ENCODE measurements around the gene BBS1.
A peak's percentile ranks its signal among the peaks of the same experiment; 100 is the strongest.

BBS1 gene

DNA sequence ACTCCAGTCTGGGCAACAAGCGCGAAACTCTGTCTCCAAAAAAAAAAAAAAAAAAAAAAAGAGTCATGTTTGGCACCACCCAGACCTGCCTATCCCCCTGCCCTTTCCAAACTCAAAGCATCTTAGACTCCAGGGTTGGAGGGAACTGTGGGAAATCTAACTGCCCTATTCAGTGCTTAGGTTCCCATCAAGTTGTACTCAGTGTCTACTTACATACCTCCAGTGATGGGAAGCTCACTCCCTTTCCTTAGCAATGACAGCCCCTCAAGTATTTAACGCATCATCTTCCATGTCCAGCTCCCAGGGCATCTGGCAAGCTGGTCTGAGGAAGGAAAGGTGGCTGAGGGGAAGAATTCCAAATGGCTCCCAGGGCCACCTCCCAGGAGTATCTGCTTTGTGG, 39.3 kb downstream of the BBS1 start:
- no peak for DNase-seq (ENCODE audit: low read depth)

DNA sequence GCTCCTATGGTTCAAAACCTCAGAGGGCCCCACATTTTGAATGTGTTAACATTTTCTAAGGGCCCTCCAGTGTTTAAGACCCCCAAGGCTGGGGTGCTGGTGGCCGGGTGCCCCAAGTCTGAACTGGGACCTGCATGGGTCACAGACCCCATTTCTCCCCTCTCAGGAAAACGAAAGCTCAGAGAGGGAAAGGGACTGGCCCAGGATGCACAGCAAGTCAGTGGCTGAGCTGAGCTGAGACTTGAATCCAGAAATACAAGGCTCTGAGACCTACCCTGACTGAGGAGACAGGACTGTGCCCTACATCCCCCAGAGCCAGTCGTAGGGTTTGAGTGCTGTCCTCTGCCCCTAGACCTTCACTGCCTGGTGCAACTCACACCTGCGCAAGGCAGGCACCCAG, 40.5 kb downstream of the BBS1 start:
- no peak for DNase-seq (ENCODE audit: low read depth)

DNA sequence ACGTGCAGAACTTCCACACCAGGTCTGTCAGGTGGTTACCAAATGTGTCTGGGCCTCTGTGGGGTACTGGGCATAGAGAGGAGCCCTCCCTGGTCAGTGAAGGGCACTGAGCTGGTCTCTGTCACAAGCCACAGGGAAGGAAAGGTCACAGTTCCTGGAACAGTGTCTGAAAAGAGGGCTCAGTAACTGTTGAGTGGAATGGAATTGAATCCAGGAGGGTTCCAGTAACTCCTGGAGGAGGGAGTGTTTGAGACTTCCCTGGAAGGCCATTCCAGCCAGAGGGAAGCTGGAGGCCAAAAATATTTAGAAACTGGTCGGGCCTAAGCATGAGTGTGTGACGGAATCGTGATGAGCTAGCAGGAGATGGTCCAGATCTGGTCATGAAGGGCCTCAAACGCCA, 44.2 kb downstream of the BBS1 start:
- DNase-seq (ENCODE audit: low read depth), result no peak

DNA sequence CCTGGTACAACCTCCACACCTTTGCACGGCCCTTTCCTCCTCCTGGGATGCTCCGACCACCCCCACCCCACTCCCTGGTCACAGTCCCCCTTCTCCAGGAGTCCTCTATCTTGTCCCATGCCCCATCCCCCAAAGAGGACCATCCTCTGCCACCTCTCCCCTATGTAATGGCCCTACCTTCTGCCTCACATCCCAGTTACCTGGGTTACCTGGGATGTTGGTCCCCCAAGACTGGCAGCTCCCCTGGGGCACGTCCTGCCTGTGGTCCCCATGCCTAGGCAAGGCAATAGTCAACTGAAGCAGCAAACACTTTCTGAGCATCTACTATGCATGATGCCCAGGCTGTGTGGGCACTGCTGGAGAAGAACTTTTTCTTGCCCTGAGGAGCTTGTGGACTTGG, 45.0 kb downstream of the BBS1 start:
- DNase-seq (ENCODE audit: low read depth), result no peak

DNA sequence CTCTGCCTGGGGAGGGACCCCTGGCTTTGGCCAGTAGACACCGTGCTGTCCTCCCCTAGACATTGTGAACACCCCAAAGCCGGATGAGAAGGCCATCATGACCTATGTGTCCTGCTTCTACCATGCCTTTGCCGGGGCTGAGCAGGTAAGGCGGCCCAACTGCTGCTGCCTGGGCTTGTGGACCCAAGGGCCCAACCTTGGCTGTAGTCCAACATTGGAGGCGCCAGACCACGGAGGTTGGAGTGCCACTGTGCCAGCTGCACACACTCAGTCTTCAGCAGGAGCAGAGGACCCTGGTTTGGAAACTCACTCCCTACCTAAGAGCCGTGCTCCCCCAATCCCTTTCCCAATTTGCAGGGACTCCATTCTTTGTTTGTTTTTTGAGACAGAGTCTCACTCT, 45.7 kb downstream of the BBS1 start:
- DNase-seq (ENCODE audit: low read depth), result no peak

DNA sequence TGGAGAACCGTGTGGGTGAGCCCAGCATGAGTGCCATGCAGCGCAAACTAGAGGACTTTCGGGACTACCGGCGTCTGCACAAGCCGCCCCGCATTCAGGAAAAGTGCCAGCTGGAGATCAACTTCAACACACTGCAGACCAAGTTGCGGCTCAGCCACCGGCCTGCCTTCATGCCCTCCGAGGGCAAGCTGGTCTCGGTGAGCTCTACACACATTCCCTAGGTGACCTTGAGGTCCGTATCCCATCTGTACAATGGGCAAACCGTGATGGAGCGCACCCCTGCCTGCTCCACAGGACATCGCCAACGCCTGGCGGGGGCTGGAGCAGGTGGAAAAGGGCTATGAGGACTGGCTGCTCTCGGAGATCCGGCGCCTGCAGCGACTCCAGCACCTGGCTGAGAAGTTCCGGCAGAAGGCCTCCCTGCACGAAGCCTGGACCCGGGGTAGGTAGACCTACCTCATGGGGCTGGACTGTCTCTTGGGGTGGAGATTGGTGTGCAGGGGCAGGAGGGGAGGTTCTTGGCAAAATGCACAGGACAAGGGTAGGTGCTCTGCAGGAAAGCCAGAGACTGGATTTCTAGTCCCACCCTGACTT, 47.4 kb downstream of the BBS1 start:
- no peak for DNase-seq (ENCODE audit: low read depth)

DNA sequence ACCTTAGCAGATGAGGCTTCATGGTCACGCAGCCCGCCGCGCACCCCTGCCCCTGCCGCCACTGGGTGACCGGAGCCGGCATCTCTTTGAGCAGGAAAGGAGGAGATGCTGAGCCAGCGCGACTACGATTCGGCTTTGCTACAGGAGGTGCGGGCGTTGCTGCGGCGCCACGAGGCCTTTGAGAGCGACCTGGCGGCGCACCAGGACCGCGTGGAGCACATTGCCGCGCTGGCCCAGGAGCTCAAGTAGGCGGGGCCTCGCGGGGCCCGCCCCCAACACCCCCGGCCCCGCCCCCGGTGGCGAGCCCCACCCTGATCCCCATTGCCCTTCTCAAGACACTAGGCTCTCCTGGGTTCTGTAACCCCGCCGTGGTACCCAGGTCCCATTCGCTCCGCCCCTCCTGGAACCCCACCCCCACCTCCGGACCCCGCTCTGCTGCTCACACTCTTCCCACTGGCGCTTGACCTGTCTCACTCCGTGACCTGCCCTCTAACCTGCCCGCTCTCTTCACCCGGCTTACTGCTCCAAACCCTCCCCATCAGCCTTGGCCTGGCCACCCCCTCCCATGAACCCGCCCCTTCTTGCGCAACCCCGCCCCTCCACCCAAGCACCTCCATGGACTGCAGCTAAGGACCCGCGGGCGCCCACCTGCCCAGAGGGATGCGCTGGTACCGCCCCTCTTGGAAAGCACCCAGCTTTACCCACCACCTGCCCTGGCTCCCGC, 48.9 kb downstream of the BBS1 start:
- no peak for DNase-seq (ENCODE audit: low read depth)

DNA sequence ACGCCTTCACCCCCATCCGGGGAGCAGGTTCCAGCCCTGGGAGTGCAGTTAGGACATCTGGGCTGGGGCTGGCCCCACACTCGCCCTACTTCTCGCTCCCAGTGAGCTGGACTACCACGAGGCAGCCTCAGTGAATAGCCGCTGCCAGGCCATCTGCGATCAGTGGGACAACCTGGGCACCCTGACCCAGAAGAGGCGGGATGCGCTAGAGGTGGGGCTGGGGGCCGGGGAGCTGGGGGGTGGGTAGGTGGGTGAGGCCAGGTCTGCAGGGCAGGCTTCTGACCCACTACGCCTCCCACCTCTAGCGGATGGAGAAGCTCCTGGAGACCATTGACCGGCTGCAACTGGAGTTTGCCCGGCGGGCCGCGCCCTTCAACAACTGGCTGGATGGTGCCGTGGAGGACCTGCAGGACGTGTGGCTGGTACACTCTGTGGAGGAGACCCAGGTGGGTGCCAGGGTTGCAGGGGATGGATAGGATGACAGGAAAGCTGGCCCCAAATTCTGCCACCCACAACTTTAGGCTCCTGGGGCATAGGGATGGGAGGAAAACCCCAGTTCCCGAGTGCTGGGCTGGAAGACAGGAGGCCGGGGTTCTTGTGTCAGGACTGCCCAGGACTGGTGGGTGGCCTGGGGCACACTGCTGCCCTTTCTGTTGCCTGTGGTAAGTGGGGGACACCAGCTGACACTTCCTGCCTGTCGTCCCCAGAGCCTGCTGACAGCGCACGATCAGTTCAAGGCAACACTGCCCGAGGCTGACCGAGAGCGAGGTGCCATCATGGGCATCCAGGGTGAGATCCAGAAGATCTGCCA, 49.6 kb downstream of the BBS1 start:
- DNase-seq (ENCODE audit: low read depth), result no peak

DNA sequence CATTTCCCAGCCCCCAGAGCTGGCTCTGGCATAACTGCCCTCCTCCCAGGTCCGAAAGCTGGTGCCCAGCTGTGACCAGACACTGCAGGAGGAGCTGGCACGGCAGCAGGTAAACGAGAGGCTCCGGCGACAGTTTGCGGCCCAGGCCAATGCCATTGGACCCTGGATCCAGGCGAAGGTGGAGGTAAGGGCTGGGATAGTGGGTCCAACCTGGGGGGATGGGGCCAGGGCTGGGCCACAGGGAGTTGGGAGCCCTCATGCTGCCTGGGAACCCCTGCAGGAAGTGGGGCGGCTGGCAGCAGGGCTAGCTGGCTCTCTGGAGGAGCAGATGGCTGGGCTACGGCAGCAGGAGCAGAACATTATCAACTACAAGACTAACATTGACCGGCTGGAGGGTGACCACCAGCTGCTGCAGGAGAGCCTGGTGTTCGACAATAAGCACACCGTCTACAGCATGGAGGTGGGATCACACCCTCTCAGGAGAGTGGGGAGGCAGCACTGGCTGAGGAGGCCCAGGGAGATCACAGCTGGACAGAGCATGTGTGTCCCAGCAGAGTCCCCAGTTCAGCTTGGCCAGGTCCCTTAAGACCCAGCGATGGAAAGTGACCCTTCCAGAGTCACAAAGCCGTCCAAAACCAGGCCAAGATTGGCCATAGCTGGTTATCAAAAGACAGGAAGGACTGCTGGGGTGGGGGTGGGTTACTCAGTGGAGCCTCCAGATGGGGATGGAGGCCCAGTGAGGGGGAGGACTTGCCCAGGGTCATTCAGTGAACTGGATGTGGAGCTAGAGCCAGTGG, 50.9 kb downstream of the BBS1 start:
- no peak for DNase-seq (ENCODE audit: low read depth)

DNA sequence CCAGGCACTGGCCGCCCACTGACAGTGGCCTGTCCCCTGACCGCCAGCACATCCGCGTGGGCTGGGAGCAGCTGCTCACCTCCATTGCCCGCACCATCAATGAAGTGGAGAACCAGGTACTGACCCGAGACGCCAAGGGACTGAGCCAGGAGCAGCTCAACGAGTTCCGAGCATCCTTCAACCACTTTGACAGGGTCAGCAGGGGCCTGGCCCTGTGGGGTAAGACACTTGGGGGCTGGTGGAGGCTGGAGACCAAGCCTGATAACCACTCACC, 51.5 kb downstream of the BBS1 start:
- no peak for DNase-seq (ENCODE audit: low read depth)

DNA sequence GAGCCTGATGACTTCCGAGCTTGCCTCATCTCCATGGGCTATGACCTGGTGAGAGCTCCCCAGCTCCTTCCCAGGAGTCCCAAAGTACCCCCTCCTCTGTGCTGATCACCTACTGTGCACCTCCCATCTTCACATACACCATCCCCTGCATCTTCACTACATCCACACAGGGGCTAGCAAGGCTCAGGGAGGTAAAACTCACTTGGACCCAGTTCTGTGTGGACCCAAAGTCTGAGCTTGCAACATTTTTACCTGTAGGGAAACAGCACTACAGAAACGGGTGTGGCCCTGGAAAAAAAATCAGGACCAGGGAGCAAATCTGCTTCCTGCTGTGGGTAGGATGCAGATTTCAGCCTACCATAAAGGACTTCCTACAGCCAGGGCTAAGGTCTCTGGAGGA, 51.8 kb downstream of the BBS1 start:
- no peak for DNase-seq (ENCODE audit: low read depth)

DNA sequence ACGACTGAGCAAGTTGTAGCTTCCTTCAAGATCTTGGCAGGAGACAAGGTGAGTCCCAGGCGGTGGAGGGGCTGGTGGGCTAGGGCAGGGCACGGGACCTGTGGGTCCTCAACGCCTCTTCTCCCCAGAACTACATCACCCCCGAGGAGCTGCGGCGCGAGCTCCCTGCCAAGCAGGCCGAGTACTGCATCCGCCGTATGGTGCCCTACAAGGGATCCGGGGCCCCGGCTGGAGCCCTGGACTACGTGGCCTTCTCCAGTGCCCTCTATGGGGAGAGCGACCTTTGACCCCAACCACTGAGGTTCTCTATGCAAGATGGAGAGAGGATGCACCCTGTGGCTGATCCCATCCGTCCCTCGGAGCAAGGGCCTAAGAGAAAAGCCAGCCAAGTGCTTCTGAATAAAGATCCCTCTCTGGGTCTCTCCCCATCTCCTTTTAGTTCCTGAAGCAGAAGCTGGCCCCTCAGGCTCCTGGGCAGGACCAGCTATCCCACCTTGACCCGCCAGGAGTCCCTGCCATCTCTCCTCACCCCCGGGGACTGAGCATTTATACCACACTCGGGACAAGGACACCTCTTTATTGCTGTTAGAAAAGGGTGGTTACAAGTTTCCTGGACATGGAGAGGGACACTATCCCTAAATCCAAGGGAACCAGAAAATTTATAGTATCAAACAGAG, 52.6 kb downstream of the BBS1 start:
- no peak for DNase-seq (ENCODE audit: low read depth)

DNA sequence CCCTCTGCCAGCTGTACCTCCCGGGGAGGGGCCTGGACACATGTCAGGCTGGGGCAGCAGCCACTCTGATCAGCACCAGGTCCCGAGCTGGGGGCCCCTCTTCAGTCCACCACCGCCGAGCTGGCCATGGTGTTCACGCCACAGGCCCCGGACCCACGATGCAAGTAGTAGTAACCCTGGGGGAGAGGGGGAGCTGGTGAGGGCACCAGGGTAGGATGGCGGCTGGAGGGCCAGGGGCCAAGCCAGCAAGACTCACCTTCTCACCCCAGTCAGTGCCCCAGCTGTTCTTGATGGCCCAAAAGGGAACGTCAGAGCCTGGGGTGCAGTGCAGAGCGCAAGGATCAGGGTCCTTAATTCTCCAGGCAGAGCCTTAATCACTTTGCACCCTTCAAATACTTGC, 53.4 kb downstream of the BBS1 start:
- no peak for DNase-seq (ENCODE audit: low read depth)

DNA sequence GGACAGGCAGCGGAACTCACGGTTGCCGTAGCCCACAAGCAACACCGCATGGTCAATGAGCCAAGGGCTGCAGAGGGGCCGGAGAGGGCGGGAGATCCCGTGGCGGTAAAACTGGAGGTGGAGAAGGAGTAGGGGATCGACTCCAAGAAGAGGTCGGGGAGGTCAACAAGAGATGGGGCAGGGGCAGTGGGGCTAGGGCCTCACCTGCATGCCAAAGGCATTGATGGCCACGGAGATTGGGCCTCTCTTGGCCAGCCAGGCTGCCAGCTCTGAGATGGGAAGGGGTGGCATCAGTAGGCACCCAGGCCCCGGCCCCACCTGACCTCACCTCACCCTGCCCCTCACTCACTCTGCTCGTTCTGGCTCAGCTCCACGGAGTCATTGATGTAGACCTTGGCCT, 54.1 kb downstream of the BBS1 start:
- DNase-seq (ENCODE audit: low read depth), result no peak

DNA sequence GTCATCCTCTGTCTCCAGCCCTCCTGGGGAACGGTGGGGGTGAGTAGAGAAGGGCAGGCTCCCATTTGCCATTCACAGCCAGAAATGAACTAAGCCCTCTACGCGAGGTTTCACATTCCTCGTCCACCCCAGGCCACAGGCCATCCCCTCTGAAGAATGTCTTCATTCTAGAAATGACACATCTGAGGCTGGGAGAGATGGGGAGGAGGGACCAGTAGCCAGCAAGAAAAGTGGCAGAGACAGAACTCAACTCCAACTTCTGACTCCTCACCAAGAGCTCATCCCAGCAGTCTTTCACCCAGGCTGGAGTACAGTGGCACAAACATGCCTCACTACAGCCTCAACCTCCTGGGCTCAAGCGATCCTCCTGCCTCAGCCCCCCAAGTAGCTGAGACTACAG, 54.5 kb downstream of the BBS1 start:
- DNase-seq (ENCODE audit: low read depth), result no peak

DNA sequence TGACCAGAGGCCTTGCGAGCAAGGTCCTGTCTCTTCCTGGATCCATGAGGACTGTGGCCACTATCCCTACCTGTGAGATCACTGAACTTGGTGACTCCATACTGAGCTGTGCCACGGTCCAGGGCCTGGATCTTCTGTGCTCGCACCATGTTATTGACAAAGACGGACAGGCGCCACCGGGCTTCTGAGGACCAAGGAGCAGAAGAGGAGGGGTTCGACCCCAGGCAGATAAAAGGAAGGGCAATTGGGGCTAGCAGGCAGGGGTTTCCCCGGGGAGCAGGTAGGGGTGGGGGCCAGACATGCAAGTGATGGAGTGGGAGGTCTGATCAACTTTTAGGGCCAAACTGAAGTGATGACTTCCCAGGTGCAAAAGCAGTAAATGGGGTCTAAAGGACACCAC, 55.8 kb downstream of the BBS1 start:
- no peak for DNase-seq (ENCODE audit: low read depth)

DNA sequence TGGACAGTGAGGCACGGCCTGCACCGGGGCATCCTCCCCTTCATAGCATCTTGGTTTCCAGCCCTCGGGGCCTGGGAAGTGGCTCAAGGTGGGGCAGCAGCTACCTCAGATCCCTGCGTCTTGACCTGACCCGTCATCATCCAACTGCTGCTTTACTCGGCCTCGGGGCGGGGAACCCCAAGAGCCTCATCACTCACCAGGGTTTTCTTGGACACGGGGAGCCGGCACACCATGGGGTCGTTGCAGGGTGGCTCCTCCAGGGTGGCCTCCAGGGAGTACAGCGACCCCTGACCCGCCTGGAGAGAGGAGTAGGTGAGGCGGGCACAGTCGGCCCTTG, 57.3 kb downstream of the BBS1 start:
- no peak for DNase-seq (ENCODE audit: low read depth)

DNA sequence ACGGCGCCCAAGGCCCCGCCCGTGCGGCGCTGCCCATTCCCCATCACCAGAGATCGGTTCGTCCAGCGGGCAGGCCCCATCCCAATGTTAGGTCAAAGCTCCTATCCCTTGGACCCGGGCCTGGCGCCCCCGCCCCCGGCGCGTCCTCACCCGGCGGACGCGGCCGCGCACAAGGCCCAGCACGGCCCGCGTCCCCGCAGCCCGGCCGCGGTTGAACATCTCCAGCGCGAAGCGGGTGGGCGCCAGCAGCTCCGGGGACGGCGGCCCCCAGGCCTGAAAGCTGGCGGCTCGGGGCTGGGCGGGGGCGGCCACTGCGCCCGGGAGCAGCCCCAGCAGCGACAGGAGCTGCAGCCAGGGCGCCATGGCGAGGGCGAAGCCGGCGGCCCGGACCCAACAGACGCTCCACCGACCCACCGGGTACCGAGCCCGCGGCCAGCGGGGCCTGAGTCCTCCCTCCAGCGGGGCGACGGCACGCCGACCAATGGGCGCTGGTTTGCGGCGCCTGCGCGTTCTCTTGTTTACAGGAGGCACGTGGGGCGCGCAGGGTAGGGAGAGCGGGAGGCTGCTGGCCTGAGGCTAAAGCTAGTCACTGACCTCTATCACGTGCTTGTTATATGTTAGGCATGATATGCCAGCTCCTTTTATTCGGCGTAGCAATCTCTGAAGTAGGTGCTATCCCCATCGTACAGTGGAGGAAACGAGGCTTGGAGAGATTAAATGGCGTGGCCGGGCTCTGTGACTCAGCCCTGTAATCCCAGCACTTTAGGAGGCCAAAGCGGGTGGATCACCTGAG, 57.9 kb downstream of the BBS1 start, which contains the start of gene CTSF:
TSS of gene CTSF (minus strand) at position 483 of the 793 bp plus-strand sequence. CDS start at position 363, 120 bp downstream.
- peak; percentile 40 for DNase-seq (ENCODE audit: low read depth)

DNA sequence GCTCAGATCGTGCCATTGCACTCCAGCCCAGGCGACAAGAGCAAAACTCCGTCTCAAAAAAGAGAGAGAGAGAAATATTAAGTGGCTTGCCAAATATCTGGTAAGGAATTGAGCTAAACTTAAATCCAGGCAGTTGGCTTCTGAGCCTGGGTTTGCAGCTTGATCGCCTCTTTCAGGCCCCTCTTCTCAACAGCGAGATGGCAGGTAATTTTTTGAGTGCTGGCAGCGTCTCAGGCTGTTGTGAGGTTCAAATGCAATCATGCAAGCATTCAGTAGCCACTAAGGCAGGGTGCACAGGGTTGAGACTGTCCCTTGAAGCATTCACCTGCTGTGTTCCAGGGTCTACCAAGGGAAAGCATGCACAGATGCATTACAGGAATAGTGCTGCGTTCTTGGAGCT, 58.6 kb downstream of the BBS1 start:
- no peak for DNase-seq (ENCODE audit: low read depth)

DNA sequence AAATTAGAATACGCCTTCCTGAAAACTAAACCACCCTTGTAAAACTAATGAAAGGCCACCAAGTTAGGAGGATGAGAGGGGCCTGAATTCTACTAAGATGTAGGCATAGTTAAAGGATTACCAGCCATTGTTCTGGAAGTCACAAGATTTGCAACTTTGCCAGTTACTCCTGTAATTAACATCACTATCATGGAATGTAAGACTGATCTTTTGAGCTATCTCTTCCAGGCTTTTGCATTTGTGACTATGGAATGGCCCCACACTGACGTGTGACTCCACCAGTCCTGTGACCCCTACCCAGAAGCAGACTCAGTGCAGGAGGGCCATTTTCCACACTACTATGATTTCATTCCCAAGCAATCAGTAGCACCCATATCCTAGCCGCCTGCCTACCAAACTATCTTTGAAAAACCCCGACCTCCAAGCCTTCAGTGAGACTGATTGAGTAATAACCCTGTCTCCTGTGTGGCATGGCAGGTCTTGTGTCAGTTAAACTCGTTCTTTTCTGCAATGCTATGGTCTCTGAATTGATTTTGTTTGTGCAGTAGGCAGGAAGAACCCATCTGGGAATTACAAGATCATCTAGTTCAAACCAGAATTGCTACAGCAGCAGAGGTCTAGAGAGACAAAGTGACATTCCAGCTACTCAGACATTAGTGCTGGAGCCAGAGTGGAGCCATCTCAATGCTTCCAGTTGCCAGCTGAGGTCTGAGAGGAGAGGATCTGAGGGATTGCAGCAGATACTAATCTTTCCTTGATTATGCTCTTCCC, 59.8 kb downstream of the BBS1 start:
- DNase-seq (ENCODE audit: low read depth), result no peak

DNA sequence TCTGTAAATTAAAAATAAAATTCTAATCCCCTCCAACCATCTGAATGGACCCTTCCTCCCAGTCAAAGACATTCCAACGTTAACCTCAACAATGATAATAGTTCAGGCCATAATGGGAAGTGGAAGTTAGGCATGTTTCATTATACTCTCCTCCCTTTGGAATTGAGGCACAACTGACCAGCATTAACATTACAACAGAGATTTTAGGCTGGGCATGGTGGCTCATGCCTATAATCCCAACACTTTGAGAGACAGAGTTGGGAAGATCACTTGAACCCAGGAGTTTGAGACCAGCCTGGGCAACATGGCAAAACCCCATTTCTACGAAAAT, 60.4 kb downstream of the BBS1 start:
- DNase-seq (ENCODE audit: low read depth), result no peak
